ENCODE data around the gene IGSF21.

IGSF21 gene

DNA sequence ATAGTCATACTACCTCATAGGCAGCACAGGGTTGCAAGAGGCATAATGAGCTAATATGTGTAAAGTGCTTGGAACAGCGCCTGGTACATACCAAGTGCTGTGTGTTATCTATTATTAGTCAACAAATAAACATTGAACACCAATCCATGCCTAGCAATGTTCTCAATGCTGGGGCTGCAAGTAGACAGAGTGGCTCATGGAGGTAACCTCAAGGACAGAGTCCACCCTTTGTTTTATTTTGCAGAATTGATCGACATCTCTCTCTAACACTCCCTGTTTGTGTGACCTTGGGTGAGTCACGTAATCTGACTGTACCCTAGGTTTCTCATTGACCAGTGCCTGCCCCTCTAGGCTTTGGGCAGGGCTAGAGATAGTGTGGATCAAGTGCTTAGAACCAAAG lies 209.2 kb downstream of the IGSF21 start:
- H3K4me3 Mint-ChIP-seq, result no peak overlapping the region
- no peak overlapping the region for H3K27ac Mint-ChIP-seq
- H3K27me3 Mint-ChIP-seq (ENCODE audit: low read depth, poor library complexity), result peaks cover 26% of the 10 kb centered on the region
- H3K36me3 Mint-ChIP-seq (ENCODE audit: low read depth), result no peaks in the 10 kb centered on the region
- no peak for DNase-seq
- TF ChIP-seq CTCF (IDR thresholded peaks at IDR 0.05), result no peak
- H3K9me3 Mint-ChIP-seq, result no peaks in the 10 kb centered on the region
- peaks cover 19% of the 10 kb centered on the region for H3K4me1 Mint-ChIP-seq

GRCh38 chr1:18319099-18319498 lies 211.5 kb downstream of the IGSF21 start:
- Mint-ChIP-seq H3K4me1 (peaks cover 35% of the 10 kb centered on the region), H3K27ac (no peak overlapping the region), H3K36me3 (ENCODE audit: low read depth) (no peaks in the 10 kb centered on the region), H3K27me3 (ENCODE audit: low read depth, poor library complexity) (peaks cover 28% of the 10 kb centered on the region), H3K4me3 (no peak overlapping the region), H3K9me3 (no peaks in the 10 kb centered on the region)
- TF ChIP-seq CTCF (IDR thresholded peaks at IDR 0.05), result no peak
- DNase-seq, result no peak

GRCh38 chr1:18320051-18320450 lies 212.5 kb downstream of the IGSF21 start:
- no peak overlapping the region for H3K4me3 Mint-ChIP-seq
- peaks cover 33% of the 10 kb centered on the region for H3K27me3 Mint-ChIP-seq (ENCODE audit: low read depth, poor library complexity)
- no peak for TF ChIP-seq CTCF (IDR thresholded peaks at IDR 0.05)
- DNase-seq, result no peak
- peaks cover 45% of the 10 kb centered on the region for H3K4me1 Mint-ChIP-seq
- H3K9me3 Mint-ChIP-seq, result no peaks in the 10 kb centered on the region
- H3K36me3 Mint-ChIP-seq (ENCODE audit: low read depth), result no peaks in the 10 kb centered on the region
- no peak overlapping the region for H3K27ac Mint-ChIP-seq

DNA sequence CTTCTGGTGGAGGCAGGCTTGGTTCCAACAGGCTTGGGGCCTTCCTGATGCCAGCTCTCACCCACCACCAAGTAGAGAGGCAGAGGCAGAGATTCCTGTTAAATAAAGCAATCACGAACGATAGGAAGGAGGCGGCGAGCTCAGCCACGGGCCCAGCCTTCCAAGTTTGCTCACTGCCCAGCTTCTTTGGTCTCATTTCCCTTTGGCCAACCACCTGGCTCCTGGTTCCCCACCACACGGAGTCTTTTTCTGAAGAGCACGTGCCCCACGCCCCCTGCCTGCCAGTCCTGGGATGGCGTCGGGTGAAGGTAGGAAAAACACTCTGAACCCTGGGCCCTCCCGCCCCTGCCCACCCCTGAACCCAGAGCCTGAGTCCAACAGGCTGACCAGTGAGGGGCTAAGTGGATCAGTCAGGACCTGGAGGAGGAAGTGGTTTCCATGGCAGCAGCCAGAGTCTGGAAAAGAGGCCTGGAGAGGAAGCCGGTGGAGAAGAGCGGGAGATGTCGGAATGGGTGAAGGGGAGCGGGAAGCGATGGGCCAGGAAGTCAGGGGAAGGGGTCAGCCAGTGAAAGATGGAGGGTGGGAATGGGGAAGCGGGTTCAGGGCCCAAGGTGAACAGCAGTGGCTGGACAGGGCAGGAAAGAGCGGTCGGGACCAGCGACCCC lies 214.9 kb downstream of the IGSF21 start:
- Mint-ChIP-seq H3K27ac (no peak overlapping the region), H3K9me3 (no peaks in the 10 kb centered on the region), H3K4me1 (peaks cover 66% of the 10 kb centered on the region), H3K4me3 (no peak overlapping the region), H3K36me3 (ENCODE audit: low read depth) (no peaks in the 10 kb centered on the region), H3K27me3 (ENCODE audit: low read depth, poor library complexity) (peaks cover 33% of the 10 kb centered on the region)
- TF ChIP-seq CTCF (IDR thresholded peaks at IDR 0.05), result peak; percentile 49
- DNase-seq, result peak; percentile 41

GRCh38 chr1:18323259-18323658 lies 215.7 kb downstream of the IGSF21 start:
- no peaks in the 10 kb centered on the region for H3K9me3 Mint-ChIP-seq
- H3K4me3 Mint-ChIP-seq, result no peak overlapping the region
- TF ChIP-seq CTCF (IDR thresholded peaks at IDR 0.05), result no peak
- no peaks in the 10 kb centered on the region for H3K36me3 Mint-ChIP-seq (ENCODE audit: low read depth)
- no peak overlapping the region for H3K27ac Mint-ChIP-seq
- H3K4me1 Mint-ChIP-seq, result peaks cover 73% of the 10 kb centered on the region
- no peak for DNase-seq
- H3K27me3 Mint-ChIP-seq (ENCODE audit: low read depth, poor library complexity), result peaks cover 33% of the 10 kb centered on the region

GRCh38 chr1:18324246-18324645 lies 216.6 kb downstream of the IGSF21 start:
- DNase-seq, result no peak
- Mint-ChIP-seq H3K4me1 (peaks cover 83% of the 10 kb centered on the region), H3K4me3 (no peak overlapping the region), H3K27ac (no peak overlapping the region), H3K36me3 (ENCODE audit: low read depth) (no peaks in the 10 kb centered on the region), H3K27me3 (ENCODE audit: low read depth, poor library complexity) (peaks cover 26% of the 10 kb centered on the region), H3K9me3 (no peaks in the 10 kb centered on the region)
- peak; percentile 30 for TF ChIP-seq CTCF (IDR thresholded peaks at IDR 0.05)

Data from nephron progenitor cell (in vitro differentiated cells).